ENCODE data around the gene MRPL23. TPM values are rescaled to one million over a fixed set of nuclear protein-coding genes. Genes with fewer than 3 reads are reported as not detected.

The MRPL23 gene
- total RNA-seq, 6 experiments from 2014 or later = 23.1 to 121 (median 36.4) TPM

DNA sequence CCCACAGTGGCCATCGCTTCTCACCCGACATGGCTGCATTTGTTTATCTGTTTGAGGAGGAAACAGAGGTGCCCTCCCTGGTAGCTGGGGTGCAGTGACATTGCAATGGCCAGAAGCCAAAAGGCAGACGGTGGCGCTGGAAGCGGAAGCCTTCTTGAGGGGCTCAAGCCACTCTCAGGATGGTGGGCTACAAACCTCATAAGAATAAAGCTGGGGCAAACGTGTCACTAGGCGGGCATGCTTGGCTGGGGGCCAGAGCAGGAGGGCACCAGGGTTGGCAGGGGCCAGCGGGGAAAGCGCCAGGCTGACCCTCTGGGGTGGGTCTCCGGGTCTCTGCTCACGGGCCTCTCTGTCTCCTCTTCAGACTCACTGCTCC lies 15.0 kb upstream of the MRPL23 start:
- Histone ChIP-seq H3K4me3 (no peak overlapping the region), H3K27ac (no peak overlapping the region), H3K4me1 (no peaks in the 10 kb centered on the region), H3K27me3 (no peaks in the 10 kb centered on the region), H3K9me3 (no peaks in the 10 kb centered on the region), H3K36me3 (no peaks in the 10 kb centered on the region)
- WGBS (ENCODE audit: insufficient coverage, low coverage, low lambda C conversion rate, missing lambda C conversion rate) = 82% methylated on average over 5 of the region's 11 CpGs
- no peak for ATAC-seq
- TF ChIP-seq, protein P1, sequence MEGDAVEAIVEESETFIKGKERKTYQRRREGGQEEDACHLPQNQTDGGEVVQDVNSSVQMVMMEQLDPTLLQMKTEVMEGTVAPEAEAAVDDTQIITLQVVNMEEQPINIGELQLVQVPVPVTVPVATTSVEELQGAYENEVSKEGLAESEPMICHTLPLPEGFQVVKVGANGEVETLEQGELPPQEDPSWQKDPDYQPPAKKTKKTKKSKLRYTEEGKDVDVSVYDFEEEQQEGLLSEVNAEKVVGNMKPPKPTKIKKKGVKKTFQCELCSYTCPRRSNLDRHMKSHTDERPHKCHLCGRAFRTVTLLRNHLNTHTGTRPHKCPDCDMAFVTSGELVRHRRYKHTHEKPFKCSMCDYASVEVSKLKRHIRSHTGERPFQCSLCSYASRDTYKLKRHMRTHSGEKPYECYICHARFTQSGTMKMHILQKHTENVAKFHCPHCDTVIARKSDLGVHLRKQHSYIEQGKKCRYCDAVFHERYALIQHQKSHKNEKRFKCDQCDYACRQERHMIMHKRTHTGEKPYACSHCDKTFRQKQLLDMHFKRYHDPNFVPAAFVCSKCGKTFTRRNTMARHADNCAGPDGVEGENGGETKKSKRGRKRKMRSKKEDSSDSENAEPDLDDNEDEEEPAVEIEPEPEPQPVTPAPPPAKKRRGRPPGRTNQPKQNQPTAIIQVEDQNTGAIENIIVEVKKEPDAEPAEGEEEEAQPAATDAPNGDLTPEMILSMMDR (IDR thresholded peaks at IDR 0.05) = no peak
- no peak for TF ChIP-seq POLR2A (IDR thresholded peaks at IDR 0.05)
- peak in 2 of 3 donors; percentile 13 to 48 for DNase-seq
- intact Hi-C loops (cut with DNase I) = no loop called here

- WGBS (ENCODE audit: insufficient coverage, low coverage, low lambda C conversion rate, missing lambda C conversion rate) = 86% methylated on average over 4 of the region's 4 CpGs
- ATAC-seq = no peak
Observed at GRCh38 chr11:1932681-1933080, 14.5 kb upstream of the MRPL23 start.

GRCh38 chr11:1933416-1934334 lies 13.5 kb upstream of the MRPL23 start:
- Histone ChIP-seq H3K27me3 (no peaks in the 10 kb centered on the region), H3K27ac (no peak overlapping the region), H3K4me3 (no peak overlapping the region), H3K9me3 (no peaks in the 10 kb centered on the region), H3K36me3 (no peaks in the 10 kb centered on the region), H3K4me1 (no peaks in the 10 kb centered on the region)
- no peak for TF ChIP-seq POLR2A (IDR thresholded peaks at IDR 0.05)
- TF ChIP-seq, protein P1 (IDR thresholded peaks at IDR 0.05) = no peak
- ATAC-seq (no peak), DNase-seq (peak; percentile 6 to 42 (median 14))
- intact Hi-C loops (cut with DNase I) = no loop called here
- WGBS (ENCODE audit: insufficient coverage, low coverage, low lambda C conversion rate, missing lambda C conversion rate) = 62% methylated on average over 4 of the region's 18 CpGs

More at GRCh38 chr11:1932681-1933080, 14.5 kb upstream of the MRPL23 start:
- Histone ChIP-seq H3K9me3 (no peaks in the 10 kb centered on the region), H3K4me1 (no peaks in the 10 kb centered on the region), H3K4me3 (no peak overlapping the region), H3K27me3 (no peaks in the 10 kb centered on the region), H3K36me3 (no peaks in the 10 kb centered on the region), H3K27ac (no peak overlapping the region)
- TF ChIP-seq, protein P1 (IDR thresholded peaks at IDR 0.05) = no peak
- no peak for TF ChIP-seq POLR2A (IDR thresholded peaks at IDR 0.05)
- peak in 2 of 3 donors; percentile 0 to 9 for DNase-seq
- intact Hi-C loops (cut with DNase I) = no loop called here

- 88% methylated on average over 5 of the region's 24 CpGs for WGBS (ENCODE audit: insufficient coverage, low coverage, low lambda C conversion rate, missing lambda C conversion rate)
- Histone ChIP-seq H3K36me3 (no peaks in the 10 kb centered on the region), H3K4me3 (no peak overlapping the region), H3K27ac (no peak overlapping the region), H3K9me3 (no peaks in the 10 kb centered on the region), H3K4me1 (no peaks in the 10 kb centered on the region), H3K27me3 (no peaks in the 10 kb centered on the region)
- DNase-seq = peak; percentile 11 to 43 (median 35)
- intact Hi-C loops (cut with DNase I) = no loop called here
- ATAC-seq = no peak
- TF ChIP-seq POLR2A (IDR thresholded peaks at IDR 0.05) = no peak
- TF ChIP-seq, protein P1 (IDR thresholded peaks at IDR 0.05) = no peak
Observed at GRCh38 chr11:1934335-1935155, 12.6 kb upstream of the MRPL23 start.
